ENCODE data around the gene TMCO1.

DNA sequence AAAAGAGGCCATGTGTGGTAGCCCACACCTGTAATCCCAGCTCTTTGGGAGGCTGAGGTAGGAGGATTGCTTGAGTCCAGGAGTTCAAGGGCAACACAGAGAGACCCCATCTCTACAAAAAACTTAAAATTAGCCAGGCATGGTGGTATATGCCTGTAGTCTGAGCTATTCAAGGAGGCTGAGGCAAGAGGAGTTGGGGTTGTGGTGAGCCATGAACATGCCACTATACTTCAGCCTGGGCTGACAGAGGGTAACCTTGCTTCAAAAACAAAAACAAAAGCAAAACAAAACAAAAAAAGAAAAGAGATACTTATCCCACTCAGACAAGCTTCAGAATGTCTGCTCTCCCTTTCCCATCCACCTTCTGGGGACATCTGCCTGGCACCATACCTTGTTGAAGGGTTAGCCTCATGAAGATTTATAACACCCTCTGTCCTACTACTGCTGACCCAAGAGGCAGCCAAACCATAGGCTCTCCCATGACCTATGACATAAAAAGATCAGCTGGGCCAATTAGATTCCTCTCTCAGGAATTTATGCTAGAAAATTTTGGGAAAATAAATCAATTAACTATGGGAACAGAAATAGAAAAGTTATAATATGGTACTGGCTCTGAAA lies 13.2 kb downstream of the TMCO1 start:
- no peak for TF ChIP-seq GATA3 (IDR thresholded peaks at IDR 0.05; ENCODE audit: low read depth, low read length)
- TF ChIP-seq GATA2 (IDR thresholded peaks at IDR 0.05; ENCODE audit: low read depth, low read length) = no peak
